CD4-positive, alpha-beta memory T cell (primary cell): ENCODE measurements around the gene SH3GLB2. TPM values are rescaled to one million over a fixed set of nuclear protein-coding genes. Genes with fewer than 3 reads are reported as not detected.
A peak's percentile ranks its signal among the peaks of the same experiment; 100 is the strongest.

Source experiments
- CTCF ChIA-PET: fragments of 350-600 bp; sonication (Branson Sonifier 250); formaldehyde crosslinking; loops from one replicate; lab custom pipeline; 2021; ENCODE audit warnings: inconsistent platforms; ENCODE audit not compliant: partially characterized antibody; lab: Charles Lee
- POLR2A ChIA-PET: fragments of 350-600 bp; sonication (Branson Sonifier 250); formaldehyde crosslinking; loops from one replicate; lab custom pipeline; 2021; ENCODE audit not compliant: partially characterized antibody; lab: Charles Lee
- DNase-seq, 5 donors: peaks; one replicate each; pipeline versions ENCODE4 v3.0.0 to v3.0.0-alpha.2; 2020 to 2022; ENCODE audit warnings: mixed read lengths in 1 of 5
- H3K27ac ChIP-seq: one replicate; pipeline ENCODE4 v1.7.0; 2013; ENCODE audit warnings: low read depth, low read length
- H3K27me3 ChIP-seq: 2 replicates; pipeline ENCODE4 v1.7.0; 2013; ENCODE audit warnings: mild to moderate bottlenecking, low read length, moderate library complexity; ENCODE audit not compliant: insufficient read depth
- H3K36me3 ChIP-seq: 2 replicates; pipeline ENCODE4 v1.7.0; 2013; ENCODE audit warnings: mild to moderate bottlenecking, low read length, moderate library complexity; ENCODE audit not compliant: insufficient read depth
- H3K4me1 ChIP-seq: 2 replicates; pipeline ENCODE4 v1.7.0; 2013; ENCODE audit warnings: mild to moderate bottlenecking, low read length, moderate library complexity; ENCODE audit not compliant: insufficient read depth
- H3K4me3 ChIP-seq, 2 donors: one replicate each; pipeline ENCODE4 v1.7.0; 2013; ENCODE audit warnings: low read length in 2 of 2, mild to moderate bottlenecking in 1 of 2
- H3K9me3 ChIP-seq, 2 donors: one replicate each; pipeline ENCODE4 v1.7.0; 2013; ENCODE audit warnings: low read length in 2 of 2, control low read depth in 1 of 2; ENCODE audit not compliant: control insufficient read depth in 1 of 2
- H3K27ac Mint-ChIP-seq, 7 donors: one replicate each; pipeline ENCODE4 v1.8.0; 2020 to 2021; ENCODE audit warnings: mixed read lengths in 7 of 7, mild to moderate bottlenecking in 6 of 7, inconsistent platforms in 3 of 7, moderate library complexity in 3 of 7
- H3K27me3 Mint-ChIP-seq, 2 donors: one replicate each; pipeline ENCODE4 v1.8.0; 2020 to 2021; ENCODE audit warnings: mixed read lengths in 2 of 2
- H3K36me3 Mint-ChIP-seq, 2 donors: one replicate each; pipeline ENCODE4 v1.8.0; 2020 to 2021; ENCODE audit warnings: mixed read lengths in 2 of 2, inconsistent platforms in 1 of 2, mild to moderate bottlenecking in 1 of 2
- H3K4me1 Mint-ChIP-seq, 4 donors: one replicate each; pipeline ENCODE4 v1.8.0; 2020 to 2021; ENCODE audit warnings: mixed read lengths in 4 of 4, mild to moderate bottlenecking in 1 of 4
- H3K4me3 Mint-ChIP-seq, 8 donors: one replicate each; pipeline ENCODE4 v1.8.0; 2020 to 2021; ENCODE audit warnings: mixed read lengths in 8 of 8, mild to moderate bottlenecking in 7 of 8, moderate library complexity in 6 of 8, inconsistent platforms in 3 of 8
- H3K9me3 Mint-ChIP-seq, 8 donors: one replicate each; pipeline ENCODE4 v1.8.0; 2020 to 2021; ENCODE audit warnings: mixed read lengths in 8 of 8, mild to moderate bottlenecking in 5 of 8, inconsistent platforms in 3 of 8, moderate library complexity in 1 of 8
- intact Hi-C: fragments of 100-400 bp; cut with micrococcal nuclease; formaldehyde crosslinking; loops from one replicate; pipeline ENCODE4 v1.15.1; 2023
- polyA plus RNA-seq, 2 donors: library from polyadenylated mRNA; unstranded; fragments of 300-500 nt; fragmentation: Illumina TruSeq; gene quantifications; one replicate each; pipeline ENCODE4 v1.2.3, GENCODE V29; 2021
- total RNA-seq, 2 experiments: library from RNA; stranded (reverse); gene quantifications; one replicate each; pipeline ENCODE4 v1.2.3, GENCODE V29; 2021

Gene SH3GLB2
- total and polyA plus RNA-seq, 4 experiments from 2014 or later = 23.8 to 113 (median 77.1) TPM

DNA sequence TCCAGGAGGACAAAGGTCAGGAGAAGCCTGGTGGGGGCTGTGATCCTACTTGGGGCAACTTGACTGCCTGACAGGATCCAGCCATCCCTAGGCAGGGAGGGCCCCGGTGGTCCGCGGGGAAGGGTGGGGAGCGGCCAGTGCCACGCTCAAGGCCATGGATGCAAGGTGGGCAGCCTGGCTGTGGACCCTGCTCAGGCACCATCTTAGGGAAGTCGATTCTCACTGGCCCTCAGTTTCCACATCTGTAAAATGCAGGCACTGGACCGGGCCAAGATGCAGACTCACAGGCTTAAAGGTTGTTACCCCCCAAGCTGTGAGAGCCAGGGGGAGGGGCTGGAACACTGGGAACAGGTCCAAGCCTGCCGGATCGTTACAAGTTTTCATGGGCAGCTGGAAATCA, 44.0 kb upstream of the SH3GLB2 start:
- Histone ChIP-seq H3K9me3 (no peaks in the 10 kb centered on the region), H3K4me1 (peaks cover 61% of the 10 kb centered on the region), H3K27me3 (no peaks in the 10 kb centered on the region), H3K4me3 (no peak overlapping the region), H3K36me3 (peaks cover 11% of the 10 kb centered on the region), H3K27ac (no peak overlapping the region)
- DNase-seq = no peak
- H3K27me3 Mint-ChIP-seq = no peaks in the 10 kb centered on the region
- CTCF ChIA-PET = interaction anchor here (1.1 kb wide), 1 partner anchor 60 kb away, joined by 3 read pairs; no protein-coding TSS in a partner anchor
- H3K4me1 Mint-ChIP-seq = peaks cover 14 to 54% (median 28%) of the 10 kb centered on the region in 4 donors
- H3K4me3 Mint-ChIP-seq = peak overlapping the region in 3 of 8 donors; percentile 28 to 58 (median 41)
- H3K9me3 Mint-ChIP-seq = no peaks in the 10 kb centered on the region
- H3K36me3 Mint-ChIP-seq = peaks cover 6 to 15% of the 10 kb centered on the region in 2 donors
- POLR2A ChIA-PET = interaction anchor here (1.7 kb wide), 1 partner anchor 9 kb away, joined by 7 read pairs; the partner anchor contains the start of gene DOLPP1
- H3K27ac Mint-ChIP-seq = peak overlapping the region; percentile 25 to 91 (median 83)
- intact Hi-C loops = no loop called here

GRCh38 chr9:129071526-129072126, 43.5 kb upstream of the SH3GLB2 start:
- H3K9me3 Mint-ChIP-seq = no peaks in the 10 kb centered on the region
- H3K27ac ChIP-seq = no peak overlapping the region
- peaks cover 14 to 54% (median 28%) of the 10 kb centered on the region in 4 donors for H3K4me1 Mint-ChIP-seq
- no peaks in the 10 kb centered on the region for H3K27me3 Mint-ChIP-seq
- peak; percentile 22 to 51 (median 45) for DNase-seq
- no peaks in the 10 kb centered on the region for H3K9me3 ChIP-seq
- H3K4me3 ChIP-seq = no peak overlapping the region
- H3K27me3 ChIP-seq = no peaks in the 10 kb centered on the region
- peaks cover 6 to 15% of the 10 kb centered on the region in 2 donors for H3K36me3 Mint-ChIP-seq
- peak overlapping the region in 4 of 8 donors; percentile 21 to 58 (median 34) for H3K4me3 Mint-ChIP-seq
- peaks cover 61% of the 10 kb centered on the region for H3K4me1 ChIP-seq
- ChIA-PET POLR2A (interaction anchor here (1.7 to 3.3 kb wide), 2 partner anchors 9 kb away, joined by 7 to 19 read pairs; partner anchors contain the start of gene DOLPP1), CTCF (interaction anchor here (1.1 kb wide), 1 partner anchor 60 kb away, joined by 3 read pairs; no protein-coding TSS in a partner anchor)
- H3K27ac Mint-ChIP-seq = peak overlapping the region; percentile 25 to 91 (median 83)
- intact Hi-C loops = no loop called here
- H3K36me3 ChIP-seq = peaks cover 12% of the 10 kb centered on the region

DNA sequence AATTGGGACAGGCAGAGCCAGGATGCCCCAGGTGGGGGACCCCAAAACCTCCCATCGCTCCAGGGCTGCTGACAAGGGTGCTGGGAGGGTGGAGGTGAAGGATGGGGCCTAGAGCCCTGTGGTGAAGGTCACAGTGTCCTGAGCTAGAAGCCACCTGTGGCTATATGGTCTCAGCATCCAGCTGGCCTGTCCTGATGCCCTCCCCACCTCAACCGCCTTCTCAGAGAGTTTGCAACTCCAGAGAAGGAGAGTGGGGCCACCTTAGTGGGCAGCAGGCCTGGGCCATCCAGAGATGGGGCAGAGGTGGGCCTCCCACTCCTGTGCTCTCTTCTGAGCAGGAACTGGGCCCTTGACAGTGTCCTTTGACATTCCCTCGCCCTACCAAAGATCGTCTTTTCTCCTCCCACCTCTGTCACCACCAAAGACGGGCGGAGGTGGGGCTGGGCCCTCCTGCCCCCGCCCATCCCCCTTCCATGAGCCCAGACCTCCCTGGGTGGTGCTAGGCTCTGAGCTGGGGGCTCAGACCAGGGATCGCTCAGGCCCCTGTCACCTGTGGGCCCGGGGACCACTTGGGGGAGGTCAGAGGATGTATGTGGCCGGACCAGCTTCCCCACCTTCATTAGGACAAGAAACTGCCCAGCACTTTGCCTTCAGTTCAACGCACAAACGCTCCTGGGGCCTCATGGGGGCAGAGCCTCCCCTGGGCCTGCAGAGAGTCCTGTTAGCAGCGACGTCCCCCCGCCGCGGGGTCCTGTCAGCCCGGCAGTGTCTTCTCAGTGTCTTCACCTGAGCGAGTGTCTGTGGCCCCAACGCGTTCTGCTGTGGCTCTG, 42.8 kb upstream of the SH3GLB2 start:
- H3K27ac ChIP-seq = no peak overlapping the region
- no peak overlapping the region for H3K4me3 Mint-ChIP-seq
- H3K27ac Mint-ChIP-seq = peak overlapping the region in 6 of 7 donors; percentile 36 to 91 (median 58)

GRCh38 chr9:129069862-129070641, 41.9 kb upstream of the SH3GLB2 start:
- ChIA-PET POLR2A (interaction anchor here (1.3 to 3.3 kb wide), 4 partner anchors 8 to 168 kb away, joined by 3 to 19 read pairs (median 4); partner anchors contain the start of genes DOLPP1 and MIGA2), CTCF (interaction anchor here (0.9 kb wide), 1 partner anchor 34 kb away, joined by 3 read pairs; the partner anchor contains the start of gene MIGA2)
- H3K4me3 ChIP-seq = no peak overlapping the region
- Mint-ChIP-seq H3K4me1 (peaks cover 14 to 54% (median 28%) of the 10 kb centered on the region in 4 donors), H3K4me3 (peak overlapping the region in 2 of 8 donors; percentile 15 to 71), H3K27ac (peak overlapping the region in 5 of 7 donors; percentile 73 to 91 (median 83)), H3K27me3 (no peaks in the 10 kb centered on the region), H3K36me3 (peaks cover 11 to 22% of the 10 kb centered on the region in 2 donors), H3K9me3 (no peaks in the 10 kb centered on the region)
- H3K36me3 ChIP-seq = peaks cover 18% of the 10 kb centered on the region
- no peak overlapping the region for H3K27ac ChIP-seq
- intact Hi-C loops = no loop called here
- peaks cover 61% of the 10 kb centered on the region for H3K4me1 ChIP-seq
- H3K27me3 ChIP-seq = no peaks in the 10 kb centered on the region
- H3K9me3 ChIP-seq = no peaks in the 10 kb centered on the region
- no peak for DNase-seq

More for the DNA sequence above, 42.8 kb upstream of the SH3GLB2 start:
- Histone ChIP-seq H3K9me3 (no peaks in the 10 kb centered on the region), H3K36me3 (peaks cover 14% of the 10 kb centered on the region), H3K27me3 (no peaks in the 10 kb centered on the region), H3K4me3 (no peak overlapping the region), H3K4me1 (peaks cover 61% of the 10 kb centered on the region)
- Mint-ChIP-seq H3K27me3 (no peaks in the 10 kb centered on the region), H3K9me3 (no peaks in the 10 kb centered on the region), H3K4me1 (peaks cover 14 to 54% (median 28%) of the 10 kb centered on the region in 4 donors), H3K36me3 (peaks cover 6 to 15% of the 10 kb centered on the region in 2 donors)
- no peak for DNase-seq
- intact Hi-C loops = no loop called here
- ChIA-PET POLR2A (interaction anchor here (0.6 to 3.3 kb wide), 2 partner anchors 10 to 66 kb away, joined by 3 to 19 read pairs; partner anchors contain the start of gene DOLPP1), CTCF (no interaction called here)

DNA sequence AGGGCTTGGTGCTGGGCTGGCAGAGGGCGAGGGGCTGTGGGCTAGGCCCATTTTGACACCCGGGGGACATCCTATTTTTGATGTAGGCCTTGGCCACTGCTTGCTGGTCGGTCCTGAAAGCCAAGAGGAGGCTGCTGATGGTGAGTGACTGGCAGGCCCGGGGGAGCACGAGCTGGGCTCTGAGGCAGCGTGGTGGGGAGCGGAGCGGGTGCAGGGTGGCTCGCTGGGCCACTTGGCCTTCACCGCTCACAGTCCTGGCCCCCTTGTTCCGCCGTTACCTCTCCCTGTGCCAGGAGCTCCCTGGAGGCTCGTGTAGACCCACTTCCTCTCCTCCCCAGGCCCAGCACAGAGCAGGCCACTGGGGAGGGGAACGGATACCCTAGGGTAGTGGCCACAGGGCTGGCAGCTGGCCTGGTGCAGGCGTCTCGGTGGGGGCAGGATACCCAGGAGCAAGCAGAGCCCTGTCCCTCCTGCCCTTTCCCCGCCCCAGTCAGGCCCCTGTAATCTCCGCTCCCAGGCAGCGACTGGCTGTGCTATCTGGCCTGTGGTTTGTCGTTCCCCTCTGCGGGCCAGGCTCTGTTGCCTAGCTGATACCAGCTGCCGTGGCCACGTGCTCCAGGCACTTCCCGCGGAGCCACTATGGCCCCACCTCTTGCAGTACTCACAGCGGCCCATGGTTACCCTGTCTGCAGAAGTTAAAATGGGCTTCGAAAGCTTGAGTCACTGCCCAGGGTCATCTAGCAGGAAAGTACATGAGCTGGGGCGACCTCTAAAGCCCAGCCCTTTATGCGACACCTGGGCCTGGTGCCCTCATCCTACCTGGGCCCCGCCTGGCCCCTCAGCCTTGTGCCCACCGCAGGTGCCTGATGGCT, 41.1 kb upstream of the SH3GLB2 start:
- Mint-ChIP-seq H3K4me3 (peak overlapping the region in 7 of 8 donors; percentile 15 to 71 (median 54)), H3K27ac (peak overlapping the region; percentile 72 to 92 (median 83)), H3K36me3 (peaks cover 11 to 25% of the 10 kb centered on the region in 2 donors), H3K4me1 (peaks cover 14 to 51% (median 26%) of the 10 kb centered on the region in 4 donors), H3K9me3 (no peaks in the 10 kb centered on the region), H3K27me3 (no peaks in the 10 kb centered on the region)
- peak; percentile 51 to 67 (median 58) for DNase-seq
- no peaks in the 10 kb centered on the region for H3K27me3 ChIP-seq
- intact Hi-C loops = no loop called here
- peaks cover 56% of the 10 kb centered on the region for H3K4me1 ChIP-seq
- POLR2A ChIA-PET = interaction anchor here (1.3 to 3.3 kb wide), 4 partner anchors 9 to 167 kb away, joined by 3 to 19 read pairs (median 4); partner anchors contain the start of genes DOLPP1 and MIGA2
- CTCF ChIA-PET = interaction anchor here (0.9 kb wide), 1 partner anchor 33 kb away, joined by 3 read pairs; the partner anchor contains the start of gene MIGA2
- H3K27ac ChIP-seq = peak overlapping the region; percentile 49
- H3K36me3 ChIP-seq = peaks cover 22% of the 10 kb centered on the region
- no peak overlapping the region for H3K4me3 ChIP-seq
- H3K9me3 ChIP-seq = no peaks in the 10 kb centered on the region

DNA sequence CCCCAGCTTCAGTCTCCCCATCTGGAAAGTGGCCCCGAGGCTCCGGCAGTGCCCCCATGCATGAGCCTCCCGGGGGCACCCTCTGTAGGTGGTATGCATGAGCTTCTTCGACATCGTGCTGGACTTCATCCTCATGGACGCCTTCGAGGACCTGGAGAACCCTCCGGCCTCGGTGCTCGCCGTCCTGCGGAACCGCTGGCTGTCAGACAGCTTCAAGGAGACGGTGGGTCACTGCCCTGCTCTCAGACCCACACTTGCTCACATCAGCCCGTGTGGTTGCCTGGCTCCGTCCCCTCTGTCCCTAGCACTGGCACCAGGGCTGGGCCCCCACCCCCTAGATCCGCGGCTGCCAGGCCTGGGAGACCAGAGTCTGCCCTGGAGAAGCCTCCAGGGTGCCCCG, 40.0 kb upstream of the SH3GLB2 start:
- Histone ChIP-seq H3K4me3 (no peak overlapping the region), H3K27ac (peak overlapping the region; percentile 49), H3K36me3 (peaks cover 26% of the 10 kb centered on the region), H3K9me3 (no peaks in the 10 kb centered on the region), H3K4me1 (peaks cover 49% of the 10 kb centered on the region), H3K27me3 (no peaks in the 10 kb centered on the region)
- Mint-ChIP-seq H3K27ac (peak overlapping the region in 4 of 7 donors; percentile 63 to 88 (median 75)), H3K9me3 (no peaks in the 10 kb centered on the region), H3K4me1 (peaks cover 12 to 42% (median 21%) of the 10 kb centered on the region in 4 donors), H3K27me3 (no peaks in the 10 kb centered on the region), H3K4me3 (no peak overlapping the region), H3K36me3 (peaks cover 16 to 30% of the 10 kb centered on the region in 2 donors)
- intact Hi-C loops = no loop called here
- POLR2A ChIA-PET = interaction anchor here (0.8 to 1.4 kb wide), 2 partner anchors 13 to 33 kb away, joined by 3 to 7 read pairs; partner anchors contain the start of gene DOLPP1
- CTCF ChIA-PET = interaction anchor here (1.0 kb wide), 1 partner anchor 10 kb away, joined by 3 read pairs; no protein-coding TSS in a partner anchor
- no peak for DNase-seq
